GM19099 (cell line): ENCODE results near the gene GPR78.

Source experiments
- POLR2A ChIP-seq: IDR thresholded peaks from 3 replicates; pipeline ENCODE4 v1.6.1; 2011; ENCODE audit warnings: low read depth; ENCODE audit not compliant: insufficient read length; ENCODE audit errors: extremely low read depth

The GPR78 gene

DNA sequence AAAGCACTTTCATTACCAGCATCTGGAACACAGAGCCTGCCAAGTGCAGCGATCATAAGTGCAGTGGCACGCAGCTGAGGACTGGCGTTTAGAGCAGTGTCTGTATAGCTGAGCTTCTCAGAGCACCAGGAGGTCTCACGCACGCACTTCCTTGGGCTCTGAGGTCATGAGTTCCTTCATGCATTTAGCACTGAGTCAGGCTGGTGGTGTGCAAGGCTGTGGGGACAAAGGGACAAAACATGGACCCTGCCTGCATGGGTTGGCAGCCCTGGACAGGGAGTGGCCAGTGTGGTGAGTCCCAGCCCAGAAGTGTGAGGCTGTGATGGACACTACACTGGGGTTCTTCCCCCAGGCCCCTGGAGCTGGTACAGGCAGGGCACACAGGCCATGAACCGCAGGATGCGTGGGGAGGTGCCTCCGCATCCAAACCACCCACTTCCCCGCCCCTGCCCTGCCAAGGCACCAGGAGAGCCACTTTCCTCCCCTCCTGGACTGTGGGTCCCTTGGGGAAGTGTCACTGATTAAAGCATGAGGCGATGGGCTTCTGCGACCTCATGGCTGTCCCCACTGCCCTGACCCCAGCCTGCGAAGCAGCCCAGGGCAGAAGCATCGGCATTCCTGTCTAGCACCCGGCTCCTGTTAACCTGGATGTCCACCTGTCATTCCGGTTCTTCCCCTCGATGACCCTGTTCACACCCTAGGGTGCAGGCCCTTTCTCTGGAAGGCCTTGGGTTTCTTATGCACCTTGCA lies 37.2 kb upstream of the GPR78 start:
- TF ChIP-seq POLR2A, result no peak

DNA sequence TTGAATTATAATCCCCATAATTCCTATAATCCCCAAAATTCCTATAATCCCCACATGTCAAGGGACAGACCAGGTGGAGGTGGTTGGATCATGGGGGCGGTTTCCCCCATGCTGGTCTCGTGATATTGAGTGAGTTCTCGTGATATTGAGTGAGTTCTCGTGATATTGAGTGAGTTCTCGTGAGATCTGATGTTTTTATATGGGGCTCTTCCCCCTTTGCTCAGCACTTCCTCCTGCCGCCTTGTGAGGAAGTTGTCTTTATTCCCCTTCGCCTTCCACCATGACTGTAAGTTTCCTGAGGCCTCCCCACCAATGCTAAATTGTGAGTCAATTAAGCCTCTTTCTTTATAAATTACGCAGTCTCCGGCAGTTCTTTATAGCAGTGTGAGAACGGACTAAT lies 36.6 kb upstream of the GPR78 start:
- no peak for TF ChIP-seq POLR2A

DNA sequence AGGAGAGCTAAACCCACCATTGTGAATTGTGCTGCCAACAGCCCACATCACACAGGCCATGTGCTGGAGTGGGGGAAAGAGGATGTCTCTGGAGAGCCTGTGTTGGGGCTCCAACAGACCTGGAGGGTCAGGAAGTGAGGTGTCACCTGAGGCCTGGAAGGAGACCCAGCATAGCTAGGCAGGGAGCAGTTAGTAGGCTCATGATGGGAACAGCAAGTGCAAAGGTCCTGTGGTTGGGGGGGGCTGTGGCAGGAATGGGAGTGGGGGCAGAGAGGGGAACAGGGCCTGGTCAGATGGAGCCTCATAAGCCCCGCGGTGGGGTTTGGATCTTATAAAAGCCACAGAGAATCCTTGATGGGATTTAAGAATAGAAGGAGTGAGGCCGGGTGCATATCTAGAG lies 35.9 kb upstream of the GPR78 start:
- TF ChIP-seq POLR2A, result no peak

DNA sequence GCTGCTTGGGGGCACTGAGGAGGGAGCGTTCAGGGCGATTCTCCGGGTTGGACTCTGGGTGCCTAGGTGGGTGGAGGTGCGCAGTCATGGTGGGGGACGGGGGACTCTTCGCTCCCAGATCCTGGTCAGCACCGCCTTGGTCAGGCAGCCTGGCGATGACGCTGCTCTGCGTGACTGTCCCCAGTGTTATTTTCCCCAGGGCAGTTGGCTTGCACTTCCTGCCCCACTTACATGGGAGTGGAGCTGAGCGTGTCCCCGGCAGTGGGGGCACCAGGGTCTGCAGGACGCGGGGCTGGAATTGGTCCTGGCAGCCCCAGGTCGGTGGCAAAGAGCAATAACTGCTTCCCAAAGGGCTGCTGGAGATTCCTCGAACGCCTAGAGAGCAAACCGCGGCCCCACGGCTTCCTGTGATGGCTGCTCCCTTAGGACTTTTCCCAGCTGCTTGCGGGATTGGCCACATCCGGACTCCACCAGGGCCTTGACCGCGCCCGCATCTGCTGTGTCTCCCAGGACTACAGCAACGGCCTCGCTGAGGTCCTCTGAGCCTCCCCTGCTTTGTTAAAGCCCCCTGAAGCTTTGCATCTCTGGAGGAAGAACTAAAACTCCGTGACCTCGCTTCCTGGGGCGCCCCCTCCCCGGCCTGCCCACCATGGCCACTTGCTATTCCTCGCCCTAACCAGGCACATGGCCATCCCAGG lies 35.3 kb upstream of the GPR78 start:
- TF ChIP-seq POLR2A, result no peak

DNA sequence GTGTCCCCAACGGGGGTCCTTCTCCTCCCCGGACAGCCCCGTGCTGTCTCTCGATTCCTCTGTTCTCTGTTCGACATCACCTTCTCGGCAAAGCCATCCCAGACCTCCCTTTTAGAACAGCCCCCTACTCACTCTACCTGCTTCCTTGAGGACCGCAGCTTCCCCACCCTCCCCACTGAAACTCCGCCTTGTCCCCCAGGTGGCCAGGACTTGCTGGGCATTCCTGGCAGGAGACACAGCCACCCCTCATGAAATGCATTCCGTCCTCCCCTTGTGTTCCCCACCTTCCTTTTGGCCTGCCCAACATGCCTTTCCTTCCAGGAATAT lies 34.8 kb upstream of the GPR78 start:
- no peak for TF ChIP-seq POLR2A

DNA sequence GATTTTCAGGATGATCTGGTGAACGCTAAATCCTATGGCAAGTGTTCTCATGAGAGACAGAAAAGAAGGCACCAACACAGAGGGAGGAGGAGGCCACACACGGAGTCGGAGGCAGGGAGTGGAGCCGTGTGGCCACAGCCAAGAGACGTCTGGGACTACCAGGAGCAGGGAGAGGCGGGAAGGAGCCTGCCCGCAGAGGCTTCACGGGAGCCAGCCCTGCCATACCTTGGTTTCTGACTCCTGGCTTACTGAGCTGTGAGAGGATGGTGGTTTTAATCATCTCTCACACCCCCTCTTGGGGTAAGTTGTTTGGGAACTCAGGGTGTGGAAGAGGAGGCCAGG lies 33.5 kb upstream of the GPR78 start:
- TF ChIP-seq POLR2A, result no peak

DNA sequence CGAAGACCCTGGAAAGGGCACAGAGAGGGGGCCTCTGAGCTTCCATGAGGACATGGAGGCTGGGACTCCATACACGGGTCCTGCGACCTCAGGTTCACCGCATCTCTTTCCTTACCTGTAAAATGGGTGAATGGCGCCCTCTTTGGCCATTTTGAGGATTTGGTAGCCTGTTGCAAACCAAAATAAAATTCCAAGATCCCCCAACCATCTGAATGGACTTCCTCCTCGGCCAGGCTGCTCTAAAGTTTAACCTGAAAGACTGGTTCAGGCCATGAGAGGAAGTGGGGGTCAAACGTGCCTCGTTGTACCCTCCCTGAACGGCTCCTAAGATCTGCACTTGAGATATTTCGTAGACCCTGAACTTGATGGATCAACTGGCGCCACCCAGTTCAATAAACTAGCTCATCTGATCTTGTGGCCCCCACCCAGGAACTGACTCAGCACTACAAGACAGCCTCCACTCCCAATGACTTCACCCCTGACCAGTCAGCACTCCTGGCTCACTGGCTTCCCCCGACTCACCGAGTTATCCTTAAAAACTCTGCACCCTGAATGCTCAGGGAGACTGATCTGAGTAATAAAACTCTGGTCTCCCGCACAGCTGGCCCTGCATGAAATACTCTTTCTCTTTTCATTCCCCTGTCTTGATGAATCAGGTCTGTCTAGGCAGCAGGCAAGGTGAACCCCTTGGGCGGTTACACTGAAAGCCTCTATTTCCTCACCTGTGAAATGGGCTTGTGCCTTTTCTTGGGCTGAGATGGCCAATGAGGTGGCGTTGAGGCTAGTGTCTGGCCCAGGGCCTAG lies 32.9 kb upstream of the GPR78 start:
- no peak for TF ChIP-seq POLR2A

DNA sequence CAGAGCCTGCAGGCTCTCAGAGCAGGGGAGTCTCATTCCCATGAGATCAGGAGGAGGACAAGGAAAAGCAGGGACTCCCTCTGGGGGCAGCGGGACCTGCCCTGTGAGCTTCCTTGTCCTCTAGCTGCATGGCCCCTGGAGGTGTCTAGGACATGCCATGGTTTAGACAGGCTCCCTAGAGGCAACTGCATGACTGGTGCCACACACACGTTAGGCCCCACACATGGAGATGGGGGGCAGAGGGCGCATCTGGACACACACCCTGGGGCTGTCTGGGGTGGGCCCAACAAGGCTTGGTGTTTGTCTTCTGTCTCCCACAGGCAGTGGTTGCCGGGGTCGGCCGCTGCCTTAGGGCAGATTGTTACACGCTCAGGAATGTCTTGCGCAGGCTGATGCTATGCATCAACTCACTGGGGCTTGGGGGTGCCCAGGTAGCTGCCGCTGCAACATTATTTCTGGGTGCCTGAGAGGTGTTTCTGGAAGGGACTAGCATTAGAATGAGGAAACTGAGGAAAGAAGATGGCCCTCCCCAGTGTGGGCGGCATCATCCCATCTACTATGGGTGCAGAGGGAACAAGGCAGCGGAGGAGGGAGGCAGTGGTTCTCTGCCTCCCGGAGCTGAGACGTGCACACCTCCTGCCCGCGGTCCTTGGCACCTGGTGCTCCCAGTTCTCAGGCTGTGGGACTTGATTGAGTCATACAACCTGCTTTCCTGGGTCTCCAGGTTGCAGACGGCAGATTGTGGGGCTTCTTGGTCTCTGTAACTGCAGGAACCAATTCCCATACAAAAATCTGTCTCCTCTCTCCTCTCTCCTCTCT lies 32.1 kb upstream of the GPR78 start:
- no peak for TF ChIP-seq POLR2A

DNA sequence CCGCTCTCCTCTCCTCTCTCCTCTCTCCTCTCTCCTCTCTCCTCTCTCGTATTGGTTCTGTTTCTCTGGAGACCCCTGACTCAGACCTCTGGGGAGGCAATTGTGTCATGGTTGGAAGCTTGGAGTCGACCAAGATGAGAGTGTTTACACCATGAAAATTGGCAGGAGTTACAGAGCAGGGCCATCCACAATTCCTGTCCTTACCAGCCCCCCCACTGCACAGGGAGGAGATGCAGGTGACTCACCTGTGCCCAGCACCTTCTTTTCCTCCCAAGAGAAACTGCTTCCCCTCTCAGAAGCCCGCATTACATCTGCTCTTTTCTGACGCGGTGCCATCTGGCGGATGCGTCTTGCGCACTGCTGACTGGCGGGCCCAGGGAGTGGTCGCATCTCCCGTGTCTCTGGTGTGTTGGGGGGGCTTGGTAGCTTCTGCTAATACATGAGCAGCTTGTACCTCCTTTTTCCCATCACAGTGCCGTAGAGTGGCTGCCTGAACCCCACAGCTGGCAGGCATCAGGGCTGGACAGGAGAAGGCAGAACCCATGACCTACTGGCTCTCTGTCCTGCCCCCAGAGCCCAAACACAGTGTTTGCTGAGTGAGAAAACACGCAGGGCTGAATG lies 31.4 kb upstream of the GPR78 start:
- no peak for TF ChIP-seq POLR2A

DNA sequence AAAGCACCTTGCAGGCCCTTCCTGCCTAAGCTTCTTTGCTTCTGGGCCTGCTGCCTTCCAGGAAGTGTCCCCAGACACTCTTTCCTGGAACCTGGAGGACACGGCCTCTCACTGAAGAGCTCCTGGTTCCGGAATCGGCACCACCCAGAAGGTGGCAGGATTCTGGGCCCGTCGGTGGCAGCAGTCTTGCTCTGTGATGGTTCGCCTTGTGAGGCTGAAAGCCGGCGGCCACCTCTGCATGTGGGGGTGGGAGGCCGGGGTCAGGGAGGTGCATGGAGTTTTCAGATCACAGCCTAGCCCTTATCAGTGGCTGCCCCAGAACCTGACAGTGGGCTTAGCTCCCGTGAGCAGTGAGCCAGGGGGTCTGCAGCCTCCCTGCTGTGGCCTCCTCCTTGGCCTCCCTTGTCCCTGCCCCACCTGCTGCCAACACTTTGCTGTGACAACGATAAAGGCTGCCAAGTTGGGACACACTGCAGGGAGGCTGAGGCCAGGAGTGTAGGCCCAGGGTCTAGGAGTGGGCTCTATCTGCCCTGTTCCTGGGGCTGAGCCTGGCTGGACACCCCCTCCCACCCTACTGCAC lies 30.8 kb upstream of the GPR78 start:
- TF ChIP-seq POLR2A, result no peak

DNA sequence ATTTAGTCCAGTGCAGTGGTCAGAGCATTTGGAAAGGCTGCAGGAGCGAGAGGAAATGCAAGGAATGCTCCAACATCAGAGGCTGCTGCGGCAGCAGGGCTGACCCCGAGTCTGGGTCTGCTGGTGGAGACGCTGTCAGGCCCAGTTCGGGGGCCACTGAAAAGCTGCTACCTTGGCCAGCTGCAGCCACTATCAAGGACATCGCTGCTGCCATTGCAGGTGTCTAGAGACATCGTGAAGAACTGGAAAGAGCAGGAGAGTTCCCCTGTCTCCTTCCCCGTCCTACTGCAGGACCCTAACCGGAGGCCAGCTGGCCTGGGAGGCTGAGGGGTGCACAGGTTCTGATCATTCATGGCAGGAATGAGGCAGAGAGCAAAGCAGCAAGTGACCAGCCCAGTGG lies 29.5 kb upstream of the GPR78 start:
- TF ChIP-seq POLR2A, result no peak

DNA sequence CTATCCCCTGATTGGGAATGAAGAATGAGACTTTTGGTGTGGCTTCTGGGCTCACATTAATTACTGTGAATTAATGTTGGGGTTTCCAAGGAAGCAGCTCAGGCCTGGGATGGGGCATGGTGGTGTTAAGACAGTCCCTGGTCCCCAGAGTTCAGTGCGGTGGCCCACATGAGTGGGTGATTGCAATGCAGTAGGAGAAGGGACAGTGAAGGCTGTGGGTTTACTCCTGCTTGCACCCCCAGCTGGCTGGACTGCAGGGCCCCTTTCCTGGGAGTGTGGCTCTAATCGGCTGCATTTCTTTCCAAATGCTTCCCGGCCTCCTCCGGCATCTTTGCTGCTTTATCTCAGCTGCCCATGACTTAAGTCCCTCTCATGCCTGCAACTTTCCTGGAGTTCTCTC lies 28.2 kb upstream of the GPR78 start:
- no peak for TF ChIP-seq POLR2A

DNA sequence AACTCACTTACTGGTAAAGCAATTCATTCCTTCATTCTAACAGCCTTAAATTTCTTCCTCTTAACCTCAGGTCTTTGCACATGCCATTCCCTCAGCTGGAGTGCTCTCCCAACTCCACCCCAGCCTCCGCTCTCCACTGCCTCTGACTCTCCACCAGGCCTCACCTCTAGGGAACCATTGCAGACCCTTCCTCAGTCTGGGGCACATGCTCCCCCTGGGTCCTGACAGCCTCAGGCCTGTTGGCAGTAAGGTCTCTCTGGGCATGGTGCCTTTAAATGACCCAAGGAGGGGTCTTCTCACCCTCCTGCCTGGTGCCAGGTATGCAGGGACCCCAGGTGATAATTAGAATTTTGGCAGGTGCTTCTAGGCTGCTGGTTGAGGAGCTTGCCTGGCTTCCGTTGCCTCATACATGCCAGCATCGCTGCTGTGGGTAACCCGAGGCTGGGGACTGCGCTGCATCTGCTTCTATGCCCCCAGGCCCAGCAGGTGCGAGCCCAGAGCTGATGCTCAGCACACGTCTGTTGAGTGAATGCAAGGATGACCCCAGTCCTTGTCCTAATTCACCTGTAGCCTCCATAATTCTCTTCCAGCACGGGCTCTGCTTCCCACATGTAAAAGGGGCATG lies 27.5 kb upstream of the GPR78 start:
- TF ChIP-seq POLR2A, result no peak

DNA sequence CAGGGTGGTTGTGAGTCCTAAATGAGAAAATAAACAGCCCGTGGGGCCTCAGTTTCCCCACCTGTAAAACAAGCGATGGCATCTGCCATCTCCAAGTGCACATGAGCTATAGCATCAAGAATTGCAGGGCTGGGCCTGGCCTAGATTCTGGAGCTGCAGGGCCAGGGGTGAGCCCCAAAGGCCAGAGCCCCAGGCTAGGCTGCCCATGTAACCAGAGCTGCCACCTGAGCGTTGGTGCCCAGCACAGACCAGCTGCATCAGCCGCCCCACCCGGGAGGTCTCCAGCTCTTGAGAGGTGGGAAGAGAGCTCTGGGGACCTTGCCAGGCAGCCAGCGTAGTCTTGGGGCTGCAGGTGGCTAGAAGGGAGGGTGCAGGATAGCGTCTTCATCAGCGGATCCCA lies 27.0 kb upstream of the GPR78 start:
- no peak for TF ChIP-seq POLR2A
